Measurements from ENCODE around the gene RMDN2. TPM values are rescaled to one million over a fixed set of nuclear protein-coding genes. Genes with fewer than 3 reads are reported as not detected.

RMDN2 gene
- total RNA-seq, 4 donors from 2014 or later: 9.6 to 14.4 (median 12.0) TPM

DNA sequence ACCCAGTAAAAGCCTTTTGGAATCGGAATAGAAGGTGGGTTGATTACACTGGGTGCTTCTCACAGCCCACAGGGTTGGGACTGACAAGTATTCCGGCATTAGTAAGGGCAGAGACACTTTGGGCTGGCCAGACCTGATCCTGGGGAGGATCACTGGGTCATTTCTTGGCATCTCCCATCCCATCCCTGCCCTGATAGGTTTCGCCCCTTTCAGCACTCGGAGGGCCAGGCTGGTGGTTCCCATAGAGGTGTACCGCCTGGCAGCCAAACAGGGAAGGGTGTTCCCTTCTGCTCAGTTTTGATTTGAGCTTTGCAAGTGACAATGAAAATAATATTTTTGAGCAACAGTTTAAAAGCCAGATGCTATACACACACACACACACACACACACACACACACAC, 113.6 kb downstream of the RMDN2 start:
- peak overlapping the region in 2 of 4 donors; percentile 14 to 46 for H3K4me3 ChIP-seq
- no peaks in the 10 kb centered on the region for H3K36me3 ChIP-seq
- 50 to 78% methylated on average over 5 of the region's 5 CpGs for WGBS, 2 donors
- peak overlapping the region in 2 of 4 donors; percentile 77 to 81 for H3K27ac ChIP-seq
- H3K9me3 ChIP-seq: peaks cover 0 to 4% (median 0%) of the 10 kb centered on the region in 4 donors
- no peak for DNase-seq (ENCODE audit: low spot score in 2 of 2)
- H3K4me1 ChIP-seq: peaks cover 0 to 20% (median 9%) of the 10 kb centered on the region in 4 donors
- no peak for TF ChIP-seq POLR2A (IDR thresholded peaks at IDR 0.05)
- TF ChIP-seq EP300 (IDR thresholded peaks at IDR 0.05): no peak
- no peak for TF ChIP-seq CTCF (IDR thresholded peaks at IDR 0.05)
- no peaks in the 10 kb centered on the region for H3K27me3 ChIP-seq

DNA sequence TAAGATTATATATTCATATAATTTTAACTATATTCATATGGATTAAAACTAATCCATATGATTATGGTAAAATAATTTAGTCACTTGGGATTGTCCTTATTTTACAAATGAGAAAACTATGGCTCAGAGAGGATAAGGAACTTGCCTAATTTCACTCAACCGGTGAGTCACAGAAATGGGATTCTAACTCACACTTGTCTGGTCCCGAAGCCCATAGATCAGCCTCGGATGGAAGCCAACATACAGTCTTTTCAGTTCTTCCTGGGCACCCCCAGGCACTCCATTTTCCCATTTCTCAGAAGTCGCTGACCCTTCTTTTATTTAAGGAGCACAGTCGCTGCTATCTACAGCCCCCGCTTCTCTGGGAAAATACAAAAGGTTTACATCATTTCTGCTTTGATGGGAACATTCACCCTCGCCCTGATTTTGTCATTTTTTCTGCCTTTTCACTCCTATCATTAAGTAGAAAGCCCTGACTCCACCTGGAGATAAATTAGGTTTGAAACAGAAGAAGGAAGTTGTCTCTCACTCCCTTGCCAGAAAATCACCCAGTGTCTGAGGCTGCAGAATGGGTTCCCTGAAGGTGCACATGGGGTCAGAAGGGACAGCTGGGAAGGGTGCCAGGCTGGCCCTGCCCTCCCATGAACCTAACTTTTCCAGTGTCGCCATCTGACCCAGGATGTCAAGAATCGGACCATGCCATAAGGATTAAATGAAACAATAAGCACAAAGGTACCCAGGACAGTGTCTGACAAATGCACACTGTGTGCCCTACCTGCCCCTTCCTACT, 114.2 kb downstream of the RMDN2 start:
- H3K27ac ChIP-seq: no peak overlapping the region
- WGBS, 2 donors: 70% methylated on average over 9 of the region's 9 CpGs

GRCh38 chr2:38045811-38046210, 120.7 kb downstream of the RMDN2 start:
- Histone ChIP-seq H3K27me3 (no peaks in the 10 kb centered on the region), H3K4me3 (no peak overlapping the region), H3K4me1 (no peaks in the 10 kb centered on the region), H3K36me3 (no peaks in the 10 kb centered on the region), H3K9me3 (peaks cover 0 to 4% (median 0%) of the 10 kb centered on the region in 4 donors), H3K27ac (no peak overlapping the region)
- DNase-seq (ENCODE audit: low spot score in 2 of 2): no peak
- 72 to 90% methylated on average over 4 of the region's 4 CpGs for WGBS, 2 donors
- no peak for TF ChIP-seq EP300 (IDR thresholded peaks at IDR 0.05)
- TF ChIP-seq POLR2A (IDR thresholded peaks at IDR 0.05): no peak
- no peak for TF ChIP-seq CTCF (IDR thresholded peaks at IDR 0.05)

More for the DNA sequence above, 114.2 kb downstream of the RMDN2 start:
- Histone ChIP-seq H3K27me3 (no peaks in the 10 kb centered on the region), H3K4me3 (no peak overlapping the region), H3K4me1 (peaks cover 0 to 20% (median 9%) of the 10 kb centered on the region in 4 donors), H3K9me3 (peaks cover 0 to 4% (median 0%) of the 10 kb centered on the region in 4 donors), H3K36me3 (no peaks in the 10 kb centered on the region)
- TF ChIP-seq CTCF (IDR thresholded peaks at IDR 0.05) (no peak), POLR2A (IDR thresholded peaks at IDR 0.05) (no peak), EP300 (IDR thresholded peaks at IDR 0.05) (no peak)
- no peak for DNase-seq (ENCODE audit: low spot score in 2 of 2)

- DNase-seq (ENCODE audit: low spot score in 2 of 2): no peak
- TF ChIP-seq EP300 (IDR thresholded peaks at IDR 0.05) (no peak), CTCF (IDR thresholded peaks at IDR 0.05) (no peak), POLR2A (IDR thresholded peaks at IDR 0.05) (no peak)
- no peak overlapping the region for H3K27ac ChIP-seq
- H3K36me3 ChIP-seq: no peaks in the 10 kb centered on the region
- no peaks in the 10 kb centered on the region for H3K27me3 ChIP-seq
- WGBS, 2 donors: 75 to 90% methylated on average over 3 of the region's 3 CpGs
- no peaks in the 10 kb centered on the region for H3K9me3 ChIP-seq
- H3K4me3 ChIP-seq: no peak overlapping the region
- H3K4me1 ChIP-seq: peaks cover 0 to 4% (median 0%) of the 10 kb centered on the region in 4 donors
These were observed 131.1 kb downstream of the RMDN2 start for GRCh38 chr2:38056216-38056615.

DNA sequence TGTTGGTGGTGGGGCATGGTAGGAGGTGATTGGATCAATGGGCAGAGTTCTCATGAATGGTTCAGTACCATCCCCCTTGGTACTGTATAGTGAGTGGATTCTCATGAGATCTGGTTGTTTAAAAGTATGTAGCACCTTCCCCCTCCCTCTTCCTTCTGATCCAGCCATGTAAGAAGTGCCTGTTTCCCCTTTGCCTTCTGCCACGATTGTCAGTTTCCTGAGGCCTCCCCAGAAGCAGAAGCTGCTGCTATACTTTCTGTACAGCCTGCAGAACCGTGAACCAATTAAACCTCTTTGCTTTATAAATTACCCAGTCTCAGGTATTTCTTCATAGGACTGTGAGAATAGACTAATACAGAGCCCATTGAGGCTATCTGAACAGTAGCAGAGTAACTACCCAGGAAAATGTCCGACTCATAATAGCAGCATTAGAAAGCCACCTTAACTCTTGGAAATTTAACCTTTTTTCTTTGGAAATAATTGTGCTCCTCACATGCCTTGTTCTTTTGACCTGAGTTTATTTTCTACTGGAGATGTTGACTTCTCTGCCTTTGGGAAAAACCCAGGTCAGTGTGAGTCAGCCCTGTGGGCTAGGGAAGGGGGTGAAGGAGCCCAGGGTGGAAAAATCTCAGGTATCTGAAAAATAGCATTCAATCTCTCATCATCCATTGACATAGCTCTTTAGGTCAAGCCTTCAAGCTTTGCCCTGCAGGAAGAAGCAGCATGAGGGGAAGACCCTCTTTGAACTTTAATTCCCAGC, 132.7 kb downstream of the RMDN2 start:
- Histone ChIP-seq H3K36me3 (no peaks in the 10 kb centered on the region), H3K4me1 (peaks cover 0 to 4% (median 0%) of the 10 kb centered on the region in 4 donors), H3K27me3 (no peaks in the 10 kb centered on the region), H3K4me3 (no peak overlapping the region), H3K27ac (no peak overlapping the region), H3K9me3 (no peaks in the 10 kb centered on the region)
- 57 to 65% methylated on average over 3 of the region's 3 CpGs for WGBS, 2 donors
- no peak for DNase-seq (ENCODE audit: low spot score in 2 of 2)
- TF ChIP-seq CTCF (IDR thresholded peaks at IDR 0.05) (no peak), POLR2A (IDR thresholded peaks at IDR 0.05) (no peak)

Data from tibial nerve (tissue), 4 donors.